ENCODE measurements around the gene RECQL. TPM values are rescaled to one million over a fixed set of nuclear protein-coding genes. Genes with fewer than 3 reads are reported as not detected.

The RECQL gene
- total RNA-seq, 4 donors from 2014 or later = 21.4 to 33.0 (median 30.8) TPM

DNA sequence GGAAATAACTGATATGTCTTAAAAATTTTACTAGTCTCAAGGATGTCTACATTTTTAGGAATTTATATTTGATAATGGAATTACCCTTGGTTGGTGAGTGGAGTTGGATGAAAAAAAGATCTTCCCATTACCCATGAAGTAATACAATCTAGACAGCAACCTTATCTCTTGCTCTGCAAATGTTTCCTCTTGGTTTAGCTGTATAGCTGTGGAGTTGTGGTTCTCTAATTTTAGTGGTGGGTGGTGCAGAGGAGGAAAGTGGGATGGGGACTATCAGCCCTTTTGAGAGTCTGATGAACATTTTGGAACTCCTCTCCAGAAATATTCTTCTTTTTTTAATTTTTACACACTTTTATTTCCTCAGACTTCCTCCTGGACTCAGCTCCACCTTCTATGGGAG, 41.7 kb upstream of the RECQL start:
- no peak overlapping the region for H3K27ac ChIP-seq
- H3K4me1 ChIP-seq = no peaks in the 10 kb centered on the region
- H3K9me3 ChIP-seq = no peaks in the 10 kb centered on the region
- no peak overlapping the region for H3K4me3 ChIP-seq
- no peaks in the 10 kb centered on the region for H3K27me3 ChIP-seq
- no peak for DNase-seq (ENCODE audit: low spot score in 2 of 2)
- TF ChIP-seq POLR2A (IDR thresholded peaks at IDR 0.05) = no peak
- no peak for TF ChIP-seq EP300 (IDR thresholded peaks at IDR 0.05)
- TF ChIP-seq CTCF (IDR thresholded peaks at IDR 0.05) = no peak
- H3K36me3 ChIP-seq = no peaks in the 10 kb centered on the region

- H3K27me3 ChIP-seq = no peaks in the 10 kb centered on the region
- no peaks in the 10 kb centered on the region for H3K4me1 ChIP-seq
- 56 to 81% methylated on average over 5 of the region's 5 CpGs for WGBS, 2 donors
- DNase-seq (ENCODE audit: low spot score in 2 of 2) = no peak
- no peaks in the 10 kb centered on the region for H3K9me3 ChIP-seq
- TF ChIP-seq EP300 (IDR thresholded peaks at IDR 0.05) (no peak), POLR2A (IDR thresholded peaks at IDR 0.05) (no peak), CTCF (IDR thresholded peaks at IDR 0.05) (no peak)
- no peak overlapping the region for H3K27ac ChIP-seq
- H3K36me3 ChIP-seq = no peaks in the 10 kb centered on the region
- no peak overlapping the region for H3K4me3 ChIP-seq
Measured at GRCh38 chr12:21542403-21542802, 41.0 kb upstream of the RECQL start.

DNA sequence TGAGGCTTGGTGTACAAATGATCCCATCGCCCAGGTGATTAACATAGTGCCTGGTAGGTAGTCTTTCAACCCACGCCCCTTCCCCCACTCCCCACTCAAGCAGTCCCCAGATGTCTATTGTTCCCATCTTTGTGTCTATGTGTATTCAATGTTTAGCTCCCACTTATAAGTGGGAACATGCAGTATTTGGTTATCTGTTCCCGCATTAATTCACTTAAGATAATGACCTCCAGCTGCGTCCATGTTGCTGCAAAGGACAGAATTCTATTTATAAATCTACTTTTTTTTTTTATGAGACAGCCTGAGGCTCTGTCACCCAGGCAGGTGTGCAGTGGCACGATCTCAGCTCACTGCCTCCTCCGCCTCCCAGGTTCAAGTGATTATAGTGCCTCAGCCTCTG, 40.3 kb upstream of the RECQL start:
- Histone ChIP-seq H3K36me3 (no peaks in the 10 kb centered on the region), H3K27ac (no peak overlapping the region), H3K4me1 (no peaks in the 10 kb centered on the region), H3K4me3 (no peak overlapping the region), H3K27me3 (no peaks in the 10 kb centered on the region), H3K9me3 (no peaks in the 10 kb centered on the region)
- TF ChIP-seq CTCF (IDR thresholded peaks at IDR 0.05) (no peak), EP300 (IDR thresholded peaks at IDR 0.05) (no peak), POLR2A (IDR thresholded peaks at IDR 0.05) (no peak)
- 88 to 90% methylated on average over 6 of the region's 6 CpGs for whole genome bisulfite sequencing, 2 donors
- no peak for DNase-seq (ENCODE audit: low spot score in 2 of 2)

- no peak for DNase-seq (ENCODE audit: low spot score in 2 of 2)
- no peaks in the 10 kb centered on the region for H3K36me3 ChIP-seq
- H3K4me3 ChIP-seq = no peak overlapping the region
- H3K27ac ChIP-seq = no peak overlapping the region
- H3K27me3 ChIP-seq = no peaks in the 10 kb centered on the region
- no peaks in the 10 kb centered on the region for H3K4me1 ChIP-seq
- TF ChIP-seq CTCF (IDR thresholded peaks at IDR 0.05) = no peak
- TF ChIP-seq EP300 (IDR thresholded peaks at IDR 0.05) = no peak
- TF ChIP-seq POLR2A (IDR thresholded peaks at IDR 0.05) = no peak
- no peaks in the 10 kb centered on the region for H3K9me3 ChIP-seq
Measured at GRCh38 chr12:21539797-21540196, 38.4 kb upstream of the RECQL start.

GRCh38 chr12:21538061-21538653, 36.7 kb upstream of the RECQL start:
- DNase-seq (ENCODE audit: low spot score in 2 of 2) = no peak
- TF ChIP-seq POLR2A (IDR thresholded peaks at IDR 0.05) (no peak), CTCF (IDR thresholded peaks at IDR 0.05) (no peak), EP300 (IDR thresholded peaks at IDR 0.05) (no peak)
- WGBS, 2 donors = 88 to 93% methylated on average over 5 of the region's 5 CpGs

More at GRCh38 chr12:21538061-21538653, 36.7 kb upstream of the RECQL start:
- H3K4me1 ChIP-seq = no peaks in the 10 kb centered on the region
- no peaks in the 10 kb centered on the region for H3K27me3 ChIP-seq
- H3K27ac ChIP-seq = no peak overlapping the region
- no peak overlapping the region for H3K4me3 ChIP-seq
- no peaks in the 10 kb centered on the region for H3K36me3 ChIP-seq
- H3K9me3 ChIP-seq = no peaks in the 10 kb centered on the region

Measured in tibial nerve (tissue), 4 donors.